Coronary artery (tissue), 2 donors: ENCODE data around the gene GDPD5.

Experiments used
- DNase-seq: peaks from one replicate; pipeline ENCODE4 v3.0.0-alpha.2; 2017; ENCODE audit warnings: low spot score
- H3K27ac ChIP-seq, 2 donors: fragments of 200-600 bp; sonication (generic); one replicate each; pipeline ENCODE4 v1.5.1; 2016 to 2019
- H3K4me3 ChIP-seq: fragments of 200-600 bp; sonication (generic); 2 replicates; pipeline ENCODE4 v1.5.1; 2016; ENCODE audit warnings: mild to moderate bottlenecking, moderate library complexity
- TF ChIP-seq, protein P1 (sequence below): fragments of 200-600 bp; sonication (generic); IDR thresholded peaks from one replicate; pipeline ENCODE4 v1.5.1; 2019; ENCODE audit warnings: antibody characterized with exemption

The GDPD5 gene

DNA sequence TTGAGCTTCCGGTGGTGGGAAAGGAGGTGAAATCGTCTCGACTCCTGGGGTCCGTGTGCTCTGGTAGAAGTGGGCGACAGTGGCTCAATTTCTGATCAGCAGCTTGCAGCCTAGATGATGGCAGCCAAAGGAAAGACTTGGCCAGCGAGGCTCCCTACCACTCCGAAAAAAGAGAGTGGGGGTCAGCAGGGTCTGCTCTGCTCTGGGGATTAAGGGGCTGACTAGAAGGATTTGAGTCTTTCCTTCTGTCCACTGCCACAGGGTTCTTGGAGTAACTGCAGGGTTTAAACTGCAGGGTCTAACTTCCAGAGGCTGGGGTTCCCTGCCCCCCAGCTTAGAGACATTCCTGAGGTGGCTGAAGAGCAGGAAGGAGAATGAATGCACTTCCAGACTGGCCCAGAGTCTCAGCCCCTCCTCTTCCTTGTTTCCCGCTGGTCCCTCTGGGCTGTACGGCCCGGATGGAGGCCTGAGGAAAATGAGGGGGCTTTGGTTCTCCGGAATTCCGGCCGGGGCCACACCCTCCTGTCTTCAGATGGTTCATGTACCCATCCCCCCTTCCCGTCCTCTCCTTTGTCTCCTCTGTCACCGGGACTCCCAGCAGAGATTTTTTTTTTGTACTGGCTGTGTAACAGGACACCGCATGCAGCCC lies 37.2 kb upstream of the GDPD5 start:
- DNase-seq: no peak
- peak overlapping the region; percentile 95 to 99 for H3K27ac ChIP-seq
- TF ChIP-seq, protein P1, sequence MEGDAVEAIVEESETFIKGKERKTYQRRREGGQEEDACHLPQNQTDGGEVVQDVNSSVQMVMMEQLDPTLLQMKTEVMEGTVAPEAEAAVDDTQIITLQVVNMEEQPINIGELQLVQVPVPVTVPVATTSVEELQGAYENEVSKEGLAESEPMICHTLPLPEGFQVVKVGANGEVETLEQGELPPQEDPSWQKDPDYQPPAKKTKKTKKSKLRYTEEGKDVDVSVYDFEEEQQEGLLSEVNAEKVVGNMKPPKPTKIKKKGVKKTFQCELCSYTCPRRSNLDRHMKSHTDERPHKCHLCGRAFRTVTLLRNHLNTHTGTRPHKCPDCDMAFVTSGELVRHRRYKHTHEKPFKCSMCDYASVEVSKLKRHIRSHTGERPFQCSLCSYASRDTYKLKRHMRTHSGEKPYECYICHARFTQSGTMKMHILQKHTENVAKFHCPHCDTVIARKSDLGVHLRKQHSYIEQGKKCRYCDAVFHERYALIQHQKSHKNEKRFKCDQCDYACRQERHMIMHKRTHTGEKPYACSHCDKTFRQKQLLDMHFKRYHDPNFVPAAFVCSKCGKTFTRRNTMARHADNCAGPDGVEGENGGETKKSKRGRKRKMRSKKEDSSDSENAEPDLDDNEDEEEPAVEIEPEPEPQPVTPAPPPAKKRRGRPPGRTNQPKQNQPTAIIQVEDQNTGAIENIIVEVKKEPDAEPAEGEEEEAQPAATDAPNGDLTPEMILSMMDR: no peak
- peak overlapping the region; percentile 88 for H3K4me3 ChIP-seq

GRCh38 chr11:75562048-75562835 lies 36.5 kb upstream of the GDPD5 start, which contains the start of gene SERPINH1:
SERPINH1 (plus strand) TSS chr11:75562253; CDS start chr11:75566350, 4,097 bp downstream.
- DNase-seq: peak; percentile 94
- TF ChIP-seq, protein P1: no peak

DNA sequence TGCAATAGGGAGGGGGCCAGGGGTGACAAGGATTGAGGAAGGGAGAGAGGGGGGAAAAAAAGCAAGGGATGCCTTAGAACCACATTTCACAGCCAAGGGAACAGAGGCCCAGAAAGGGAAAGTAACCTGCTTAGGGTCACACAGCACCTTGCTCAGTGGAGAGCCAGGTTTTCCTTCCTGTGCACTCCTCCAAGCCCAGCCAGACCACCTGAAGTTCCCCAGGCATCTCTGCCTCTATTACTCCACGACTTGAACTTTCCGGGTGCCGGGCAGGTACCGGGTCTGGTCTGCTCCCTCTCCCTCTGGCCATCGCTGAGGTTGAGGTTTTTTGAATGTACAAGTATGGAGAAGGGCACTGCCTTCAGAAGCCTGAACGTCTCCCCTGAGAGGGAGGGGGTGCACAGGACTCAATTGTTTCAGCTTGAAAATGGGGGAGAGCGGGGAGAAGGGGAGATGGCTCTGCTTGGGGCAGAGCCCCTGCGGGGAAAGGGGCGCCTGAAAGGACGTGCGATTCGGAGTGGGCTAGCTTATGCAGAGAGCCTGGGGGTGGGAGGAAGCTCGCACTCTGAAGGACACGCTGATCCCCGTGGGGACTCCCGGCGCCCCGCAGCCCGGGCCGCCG lies 35.8 kb upstream of the GDPD5 start:
- peak overlapping the region; percentile 95 to 99 for H3K27ac ChIP-seq
- H3K4me3 ChIP-seq: peak overlapping the region; percentile 88
- DNase-seq: no peak
- TF ChIP-seq, protein P1: no peak

More at GRCh38 chr11:75562048-75562835, 36.5 kb upstream of the GDPD5 start, which contains the start of gene SERPINH1:
- Histone ChIP-seq H3K4me3 (peak within 1 kb of the TSS; percentile 88), H3K27ac (peak within 1 kb of the TSS; percentile 95 to 99)

GRCh38 chr11:75560644-75561043 lies 34.9 kb upstream of the GDPD5 start:
- TF ChIP-seq, protein P1: no peak
- Histone ChIP-seq H3K27ac (peak overlapping the region; percentile 95 to 99), H3K4me3 (no peak overlapping the region)
- DNase-seq: no peak

- Histone ChIP-seq H3K4me3 (peak overlapping the region; percentile 46), H3K27ac (peak overlapping the region; percentile 95 to 99)
- TF ChIP-seq, protein P1: no peak
- DNase-seq: no peak
These were observed 33.5 kb upstream of the GDPD5 start for GRCh38 chr11:75558939-75559843.
